Measurements from ENCODE around the gene DACT2. TPM values are rescaled to one million over a fixed set of nuclear protein-coding genes. Genes with fewer than 3 reads are reported as not detected.

DACT2 gene
- total RNA-seq, 6 experiments from 2014 or later, result 0.29 to 0.99 (median 0.86) TPM; not detected in 1

GRCh38 chr6:168322966-168323365 is 3.4 kb upstream of the DACT2 start:
- ATAC-seq (peak in 2 of 4 donors; percentile 44 to 66), DNase-seq (no peak)
- Histone ChIP-seq H3K27ac (no peak overlapping the region), H3K27me3 (no peaks in the 10 kb centered on the region), H3K9me3 (no peaks in the 10 kb centered on the region), H3K36me3 (no peaks in the 10 kb centered on the region), H3K4me3 (no peak overlapping the region), H3K4me1 (peaks cover 0 to 9% (median 0%) of the 10 kb centered on the region in 4 donors)
- TF ChIP-seq CTCF (IDR thresholded peaks at IDR 0.05) (no peak), POLR2A (IDR thresholded peaks at IDR 0.05) (no peak)
- intact Hi-C loops (cut with DNase I), result no loop called here
- 37% methylated on average over 2 of the region's 2 CpGs for WGBS (ENCODE audit: insufficient coverage, low coverage, low lambda C conversion rate, missing lambda C conversion rate)

GRCh38 chr6:168320634-168321033 is 1.1 kb upstream of the DACT2 start:
- DNase-seq (no peak), ATAC-seq (no peak)
- no peak overlapping the region for H3K4me3 ChIP-seq
- TF ChIP-seq CTCF (IDR thresholded peaks at IDR 0.05), result no peak
- no peak for TF ChIP-seq POLR2A (IDR thresholded peaks at IDR 0.05)
- no peak overlapping the region for H3K27ac ChIP-seq
- H3K36me3 ChIP-seq, result no peaks in the 10 kb centered on the region
- H3K9me3 ChIP-seq, result no peaks in the 10 kb centered on the region
- no peaks in the 10 kb centered on the region for H3K27me3 ChIP-seq
- WGBS (ENCODE audit: insufficient coverage, low coverage, low lambda C conversion rate, missing lambda C conversion rate), result 82% methylated on average over 8 of the region's 9 CpGs
- intact Hi-C loops (cut with DNase I), result no loop called here
- no peaks in the 10 kb centered on the region for H3K4me1 ChIP-seq

- no peaks in the 10 kb centered on the region for H3K9me3 ChIP-seq
- WGBS (ENCODE audit: insufficient coverage, low coverage, low lambda C conversion rate, missing lambda C conversion rate), result 34% methylated on average over 5 of the region's 33 CpGs
- DNase-seq (no peak), ATAC-seq (peak in 3 of 4 donors; percentile 15 to 64 (median 39))
- no peaks in the 10 kb centered on the region for H3K4me1 ChIP-seq
- no peaks in the 10 kb centered on the region for H3K36me3 ChIP-seq
- peak overlapping the region in 2 of 3 donors; percentile 53 for H3K4me3 ChIP-seq
- intact Hi-C loops (cut with DNase I), result no loop called here
- no peaks in the 10 kb centered on the region for H3K27me3 ChIP-seq
- no peak for TF ChIP-seq POLR2A (IDR thresholded peaks at IDR 0.05)
- TF ChIP-seq CTCF (IDR thresholded peaks at IDR 0.05), result no peak
- H3K27ac ChIP-seq, result no peak overlapping the region
Observed at GRCh38 chr6:168318579-168319278, 848 bp downstream of the DACT2 start.

- DNase-seq (no peak), ATAC-seq (peak; percentile 28 to 70 (median 38))
- H3K27ac ChIP-seq, result no peak overlapping the region
- 29% methylated on average over 5 of the region's 12 CpGs for WGBS (ENCODE audit: insufficient coverage, low coverage, low lambda C conversion rate, missing lambda C conversion rate)
- no peaks in the 10 kb centered on the region for H3K27me3 ChIP-seq
- intact Hi-C loops (cut with DNase I), result no loop called here
- H3K4me1 ChIP-seq, result no peaks in the 10 kb centered on the region
- no peak for TF ChIP-seq CTCF (IDR thresholded peaks at IDR 0.05)
- no peak for TF ChIP-seq POLR2A (IDR thresholded peaks at IDR 0.05)
- no peaks in the 10 kb centered on the region for H3K9me3 ChIP-seq
- H3K36me3 ChIP-seq, result no peaks in the 10 kb centered on the region
- H3K4me3 ChIP-seq, result no peak overlapping the region
Observed at GRCh38 chr6:168318090-168318489, 1.5 kb downstream of the DACT2 start.

Data from right lobe of liver (tissue), 6 donors.